GM12878 (cell line): Measurements from ENCODE around the gene TNPO2. TPM values are rescaled to one million over a fixed set of nuclear protein-coding genes. Genes with fewer than 3 reads are reported as not detected.
A peak's percentile ranks its signal among the peaks of the same experiment; 100 is the strongest.

Experiments
- ATF3 ChIP-seq: IDR thresholded peaks from 2 replicates; pipeline ENCODE4 v1.6.1; 2011; ENCODE audit warnings: low read depth, mild to moderate bottlenecking, low read length, moderate library complexity, borderline replicate concordance; ENCODE audit errors: extremely low read depth
- BMI1 ChIP-seq: fragments of 450-650 bp; IDR thresholded peaks from 2 replicates; pipeline ENCODE4 v1.6.1; 2016; ENCODE audit warnings: mild to moderate bottlenecking, moderate library complexity, borderline replicate concordance
- CBFB ChIP-seq: IDR thresholded peaks from 2 replicates; pipeline ENCODE4 v1.6.1; 2016; ENCODE audit warnings: antibody characterized with exemption, low read depth
- CBX5 ChIP-seq: sonication (generic); IDR thresholded peaks from 2 replicates; pipeline ENCODE4 v1.6.1; 2016; ENCODE audit warnings: low read depth, moderate library complexity, mild to moderate bottlenecking, inconsistent platforms
- CHD4 ChIP-seq: fragments of 200-600 bp; sonication (generic); IDR thresholded peaks from 2 replicates; pipeline ENCODE4 v1.6.1; 2016; ENCODE audit warnings: mild to moderate bottlenecking
- E2F8 ChIP-seq: fragments of 450-650 bp; IDR thresholded peaks from 2 replicates; pipeline ENCODE4 v1.6.1; 2018; ENCODE audit warnings: mild to moderate bottlenecking, low read depth, moderate library complexity; ENCODE audit not compliant: partially characterized antibody
- EED ChIP-seq: sonication (generic); IDR thresholded peaks from 2 replicates; pipeline ENCODE4 v1.6.1; 2016; ENCODE audit warnings: antibody characterized with exemption, low read depth
- EZH2 ChIP-seq: IDR thresholded peaks from 2 replicates; pipeline ENCODE4 v1.6.1; 2012; ENCODE audit warnings: low read depth, mild to moderate bottlenecking, control low read depth, inconsistent platforms, low read length, borderline replicate concordance; ENCODE audit not compliant: control insufficient read depth
- HSF1 ChIP-seq: fragments of 150-350 bp; IDR thresholded peaks from 2 replicates; pipeline ENCODE4 v1.6.1; 2014; ENCODE audit warnings: mild to moderate bottlenecking, low read depth, low read length
- NFIC ChIP-seq: IDR thresholded peaks from 2 replicates; pipeline ENCODE4 v1.6.1; 2012; ENCODE audit warnings: low read depth, mild to moderate bottlenecking, inconsistent platforms, low read length, moderate library complexity
- POLR2A ChIP-seq: IDR thresholded peaks from 2 replicates; pipeline ENCODE4 v1.6.1; 2011; ENCODE audit warnings: low read depth, mild to moderate bottlenecking, low read length
- SMC3 ChIP-seq: IDR thresholded peaks from 2 replicates; pipeline ENCODE4 v1.6.1; 2011; ENCODE audit warnings: low read length, improper control_type of control experiment, borderline replicate concordance
- TCF3 ChIP-seq: IDR thresholded peaks from 2 replicates; pipeline ENCODE4 v1.6.1; 2012; ENCODE audit warnings: low read depth, mild to moderate bottlenecking, low read length, borderline replicate concordance; ENCODE audit not compliant: insufficient read depth
- WRNIP1 ChIP-seq: IDR thresholded peaks from 2 replicates; pipeline ENCODE4 v1.6.1; 2011; ENCODE audit warnings: low read depth, low read length, improper control_type of control experiment, borderline replicate concordance
- ZNF687 ChIP-seq: fragments of 450-650 bp; IDR thresholded peaks from 2 replicates; pipeline ENCODE4 v1.6.1; 2017; ENCODE audit warnings: mild to moderate bottlenecking, moderate library complexity
- ZZZ3 ChIP-seq: IDR thresholded peaks from 2 replicates; pipeline ENCODE4 v1.6.1; 2011; ENCODE audit warnings: low read depth; ENCODE audit not compliant: control insufficient read depth, insufficient read length
- polyA plus RNA-seq, 11 experiments: library from polyadenylated mRNA; depleted of rRNA in 4 of 11; unstranded in 6 of 11; stranded (reverse) in 5 of 11; fragments of >200 nt; fragmentation: Nextera tagmentation in 4 of 11; fragmentation: Illumina TruSeq in 1 of 11; extraction: Ambion mirVana in 4 of 11; extraction: Trizol in 1 of 11; gene quantifications; 1 replicate in 1 of 11; 2 replicates in 10 of 11; pipeline versions ENCODE4 v1.2.1 to v1.2.3, GENCODE V29; 2011 to 2016; ENCODE audit warnings: inconsistent platforms in 2 of 11, missing spikeins in 2 of 11, low read depth in 1 of 11
- total RNA-seq, 4 experiments: library from RNA; depleted of rRNA in 3 of 4; stranded (reverse); fragments of >200 nt in 3 of 4; fragmentation: Illumina TruSeq in 1 of 4; extraction: Trizol in 1 of 4; gene quantifications; 2 replicates each; pipeline versions ENCODE4 v1.2.1 to v1.2.3, GENCODE V29; 2013 to 2021
- TF ChIP-seq, protein P1 (sequence below): fragments of 450-650 bp; IDR thresholded peaks from 2 replicates; pipeline ENCODE4 v1.6.1; 2018; ENCODE audit warnings: borderline replicate concordance, mild to moderate bottlenecking; ENCODE audit not compliant: partially characterized antibody

TNPO2 gene
- total and polyA plus RNA-seq, 10 of the 15 experiments (the other 5 are each of a cell fraction or from before 2014, with no cell fraction given): 5.5 to 99.7 (median 29.6) TPM

DNA sequence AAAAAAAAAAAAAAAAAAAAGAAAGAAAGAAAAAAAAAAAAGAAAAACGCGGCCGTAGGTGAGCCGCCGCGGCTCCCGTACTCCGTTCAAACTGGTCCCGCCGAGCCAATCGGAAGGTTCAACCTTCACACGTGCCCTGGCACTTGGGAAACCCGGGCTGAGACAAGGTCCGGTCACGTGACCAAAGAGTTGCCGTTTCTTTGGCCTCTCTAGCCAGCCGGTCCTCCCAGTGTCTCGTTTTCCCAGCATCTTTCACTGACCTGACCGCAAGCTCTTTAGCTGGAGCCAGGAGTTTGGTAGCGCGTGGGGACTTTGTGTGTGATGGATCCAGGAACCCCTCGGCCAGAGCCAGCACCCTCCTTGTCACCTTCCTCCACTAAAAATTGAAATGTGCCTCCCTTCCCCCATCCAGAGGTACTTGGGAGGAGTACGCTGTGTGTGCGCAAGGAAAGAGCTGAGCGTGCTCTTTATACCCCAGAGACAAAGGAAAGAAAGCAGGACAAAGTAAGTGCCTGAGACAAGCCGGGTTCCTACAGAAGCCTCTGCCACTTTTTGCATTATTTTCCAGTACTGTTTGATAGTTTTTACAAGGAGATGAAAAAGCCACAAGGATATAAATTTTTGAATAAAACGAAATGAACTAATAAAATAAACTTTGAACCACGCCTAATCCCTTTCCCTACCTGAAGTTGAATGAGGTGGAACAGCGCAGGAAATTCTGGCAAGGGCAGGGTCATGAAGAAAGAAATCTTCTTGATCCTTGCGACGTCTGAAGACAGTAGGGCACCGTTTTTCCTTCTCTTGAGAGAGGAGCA is 959 bp downstream of the TNPO2 start (continued):
- TF ChIP-seq HSF1 (no peak; the same call in 1 of the 2 replicates), EZH2 (no peak), SMC3 (no peak), CBFB (peak; percentile 89), ZZZ3 (no peak), TCF3 (no peak), NFIC (0 out of 2 replicates have a peak, but pooled peaks have one; percentile 43), BMI1 (no peak), ATF3 (peak; percentile 95; the same call in 1 of the 2 replicates), WRNIP1 (peak; percentile 82; the same call in 1 of the 2 replicates), ZNF687 (peak; percentile 23; the same call in 1 of the 2 replicates), CHD4 (no peak), CBX5 (no peak), EED (no peak), POLR2A (peak; percentile 51; the same call in 1 of the 2 replicates), E2F8 (peak; percentile 56)
- TF ChIP-seq, protein P1, sequence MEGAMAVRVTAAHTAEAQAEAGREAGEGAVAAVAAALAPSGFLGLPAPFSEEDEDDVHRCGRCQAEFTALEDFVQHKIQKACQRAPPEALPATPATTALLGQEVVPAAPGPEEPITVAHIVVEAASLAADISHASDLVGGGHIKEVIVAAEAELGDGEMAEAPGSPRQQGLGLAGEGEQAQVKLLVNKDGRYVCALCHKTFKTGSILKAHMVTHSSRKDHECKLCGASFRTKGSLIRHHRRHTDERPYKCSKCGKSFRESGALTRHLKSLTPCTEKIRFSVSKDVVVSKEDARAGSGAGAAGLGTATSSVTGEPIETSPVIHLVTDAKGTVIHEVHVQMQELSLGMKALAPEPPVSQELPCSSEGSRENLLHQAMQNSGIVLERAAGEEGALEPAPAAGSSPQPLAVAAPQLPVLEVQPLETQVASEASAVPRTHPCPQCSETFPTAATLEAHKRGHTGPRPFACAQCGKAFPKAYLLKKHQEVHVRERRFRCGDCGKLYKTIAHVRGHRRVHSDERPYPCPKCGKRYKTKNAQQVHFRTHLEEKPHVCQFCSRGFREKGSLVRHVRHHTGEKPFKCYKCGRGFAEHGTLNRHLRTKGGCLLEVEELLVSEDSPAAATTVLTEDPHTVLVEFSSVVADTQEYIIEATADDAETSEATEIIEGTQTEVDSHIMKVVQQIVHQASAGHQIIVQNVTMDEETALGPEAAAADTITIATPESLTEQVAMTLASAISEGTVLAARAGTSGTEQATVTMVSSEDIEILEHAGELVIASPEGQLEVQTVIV: peak; percentile 10
